GM10266 (cell line): ENCODE measurements around the gene CHMP4B.

ENCODE experiments used
- DNase-seq: peaks from one replicate; pipeline ENCODE4 v3.0.0; 2012; ENCODE audit errors: extremely low spot score
- CTCF ChIP-seq: IDR thresholded peaks from 2 replicates; pipeline ENCODE4 v1.5.1; 2012; ENCODE audit warnings: mild to moderate bottlenecking, low read depth; ENCODE audit not compliant: control insufficient read depth, insufficient read depth; ENCODE audit errors: missing control alignments

CHMP4B gene

GRCh38 chr20:33846291-33846935, 35.3 kb downstream of the CHMP4B start:
- no peak for DNase-seq
- no peak for TF ChIP-seq CTCF

GRCh38 chr20:33847006-33847405, 35.9 kb downstream of the CHMP4B start:
- DNase-seq = no peak
- no peak for TF ChIP-seq CTCF

- DNase-seq = no peak
- TF ChIP-seq CTCF = no peak
These were observed 37.2 kb downstream of the CHMP4B start for GRCh38 chr20:33848391-33848790.

GRCh38 chr20:33850159-33850558, 39.0 kb downstream of the CHMP4B start:
- TF ChIP-seq CTCF = no peak
- no peak for DNase-seq

- no peak for DNase-seq
These were observed 40.8 kb downstream of the CHMP4B start for GRCh38 chr20:33851842-33852466.

GRCh38 chr20:33852626-33853506, 41.7 kb downstream of the CHMP4B start:
- TF ChIP-seq CTCF = no peak
- DNase-seq = no peak

More at GRCh38 chr20:33851842-33852466, 40.8 kb downstream of the CHMP4B start:
- TF ChIP-seq CTCF = no peak

- TF ChIP-seq CTCF = no peak
- no peak for DNase-seq
These were observed 42.3 kb downstream of the CHMP4B start for GRCh38 chr20:33853507-33853813.
